Astrocyte (in vitro differentiated cells and primary cell): ENCODE data around the gene GBX1. TPM values are rescaled to one million over a fixed set of nuclear protein-coding genes. Genes with fewer than 3 reads are reported as not detected.

ENCODE experiments used
- DNase-seq: peaks from one replicate; pipeline ENCODE4 v3.0.0-alpha.2; 2010; ENCODE audit warnings: low read depth
- FAIRE-seq: peaks from 2 replicates; lab custom pipeline; 2011; peaks lifted over from hg19 to GRCh38; lab: Jason Lieb, UNC
- H2AFZ ChIP-seq: 2 replicates; pipeline ENCODE4 v1.6.0; 2012; ENCODE audit warnings: low read depth, low read length, inconsistent platforms
- H3K27ac ChIP-seq: 2 replicates; pipeline ENCODE4 v1.5.1; 2011; ENCODE audit warnings: low read depth, low read length, inconsistent platforms
- H3K27me3 ChIP-seq: 2 replicates; pipeline ENCODE4 v1.6.0; 2011; ENCODE audit warnings: low read length, inconsistent platforms; ENCODE audit not compliant: insufficient read depth
- H3K36me3 ChIP-seq: 2 replicates; pipeline ENCODE4 v1.5.1; 2011; ENCODE audit warnings: low read length, inconsistent platforms; ENCODE audit not compliant: insufficient read depth
- H3K4me1 ChIP-seq: 2 replicates; pipeline ENCODE4 v1.5.1; 2011; ENCODE audit warnings: low read length, inconsistent platforms; ENCODE audit not compliant: insufficient read depth
- H3K4me2 ChIP-seq: 2 replicates; pipeline ENCODE4 v1.6.0; 2012; ENCODE audit warnings: low read length, inconsistent platforms
- H3K4me3 ChIP-seq: 2 replicates; pipeline ENCODE4 v1.5.1; 2011; ENCODE audit warnings: low read depth, mild to moderate bottlenecking, low read length, inconsistent platforms; ENCODE audit not compliant: insufficient read depth
- H3K79me2 ChIP-seq: 2 replicates; pipeline ENCODE4 v1.6.0; 2012; ENCODE audit warnings: mild to moderate bottlenecking, low read length, inconsistent platforms; ENCODE audit not compliant: insufficient read depth
- H3K9ac ChIP-seq: 2 replicates; pipeline ENCODE4 v1.6.0; 2012; ENCODE audit warnings: mild to moderate bottlenecking, low read length, inconsistent platforms
- H3K9me3 ChIP-seq: 2 replicates; pipeline ENCODE4 v1.5.1; 2012; ENCODE audit warnings: low read depth, mild to moderate bottlenecking, low read length, inconsistent platforms; ENCODE audit not compliant: insufficient read depth
- H4K20me1 ChIP-seq: 2 replicates; pipeline ENCODE4 v1.6.0; 2012; ENCODE audit warnings: low read length, inconsistent platforms; ENCODE audit not compliant: insufficient read depth
- H3K27ac Mint-ChIP-seq: one replicate; pipeline ENCODE4 v1.8.0; 2021; ENCODE audit warnings: mild to moderate bottlenecking, mixed read lengths; ENCODE audit not compliant: unreplicated experiment
- H3K27me3 Mint-ChIP-seq: one replicate; pipeline ENCODE4 v1.8.0; 2021; ENCODE audit warnings: low read depth, mixed read lengths; ENCODE audit not compliant: unreplicated experiment
- H3K36me3 Mint-ChIP-seq: one replicate; pipeline ENCODE4 v1.8.0; 2021; ENCODE audit warnings: low read depth, mixed read lengths; ENCODE audit not compliant: unreplicated experiment
- H3K4me1 Mint-ChIP-seq: one replicate; pipeline ENCODE4 v1.8.0; 2021; ENCODE audit warnings: low read depth, mixed read lengths; ENCODE audit not compliant: unreplicated experiment
- H3K4me3 Mint-ChIP-seq: one replicate; pipeline ENCODE4 v1.8.0; 2021; ENCODE audit warnings: mild to moderate bottlenecking, moderate library complexity, mixed read lengths; ENCODE audit not compliant: unreplicated experiment
- H3K9me3 Mint-ChIP-seq: one replicate; pipeline ENCODE4 v1.8.0; 2021; ENCODE audit warnings: mild to moderate bottlenecking, mixed read lengths; ENCODE audit not compliant: unreplicated experiment
- CTCF ChIP-seq: IDR thresholded peaks from 2 replicates; pipeline ENCODE4 v1.5.1; 2011; ENCODE audit warnings: low read depth, mild to moderate bottlenecking, inconsistent platforms, low read length, moderate library complexity; ENCODE audit not compliant: insufficient read depth
- EZH2 ChIP-seq: IDR thresholded peaks from 2 replicates; pipeline ENCODE4 v1.6.1; 2012; ENCODE audit warnings: mild to moderate bottlenecking, low read length, inconsistent platforms; ENCODE audit not compliant: insufficient read depth
- total RNA-seq: library from RNA; stranded (reverse); gene quantifications from 2 replicates; pipeline ENCODE4 v1.2.1, GENCODE V29; 2021

Gene GBX1
- total RNA-seq, 1 donor from 2014 or later = not detected

GRCh38 chr7:151202836-151203235 lies 35.3 kb upstream of the GBX1 start:
- H3K27me3 ChIP-seq = peaks cover 22% of the 10 kb centered on the region
- Mint-ChIP-seq H3K4me1 (no peaks in the 10 kb centered on the region), H3K4me3 (no peak overlapping the region), H3K27ac (no peak overlapping the region), H3K9me3 (peaks cover 3% of the 10 kb centered on the region), H3K27me3 (peaks cover 59% of the 10 kb centered on the region), H3K36me3 (no peaks in the 10 kb centered on the region)
- no peak for FAIRE-seq
- no peak overlapping the region for H3K4me2 ChIP-seq
- H3K4me3 ChIP-seq = no peak overlapping the region
- TF ChIP-seq CTCF = no peak
- H3K9ac ChIP-seq = no peak overlapping the region
- no peaks in the 10 kb centered on the region for H3K9me3 ChIP-seq
- no peaks in the 10 kb centered on the region for H4K20me1 ChIP-seq
- H3K36me3 ChIP-seq = no peaks in the 10 kb centered on the region
- H2AFZ ChIP-seq = no peak overlapping the region
- H3K79me2 ChIP-seq = no peaks in the 10 kb centered on the region
- no peaks in the 10 kb centered on the region for H3K4me1 ChIP-seq
- no peak overlapping the region for H3K27ac ChIP-seq
- no peak for DNase-seq

- peaks cover 24% of the 10 kb centered on the region for H3K27me3 ChIP-seq
- peaks cover 3% of the 10 kb centered on the region for H3K9me3 Mint-ChIP-seq
- no peak overlapping the region for H3K4me3 Mint-ChIP-seq
- no peak overlapping the region for H3K4me2 ChIP-seq
- no peak overlapping the region for H3K4me3 ChIP-seq
- no peaks in the 10 kb centered on the region for H3K36me3 ChIP-seq
- no peak overlapping the region for H3K27ac Mint-ChIP-seq
- H4K20me1 ChIP-seq = no peaks in the 10 kb centered on the region
- no peak overlapping the region for H3K27ac ChIP-seq
- H3K4me1 Mint-ChIP-seq = no peaks in the 10 kb centered on the region
- no peak overlapping the region for H3K9ac ChIP-seq
- no peak overlapping the region for H2AFZ ChIP-seq
- no peaks in the 10 kb centered on the region for H3K36me3 Mint-ChIP-seq
- H3K4me1 ChIP-seq = no peaks in the 10 kb centered on the region
- H3K27me3 Mint-ChIP-seq = peaks cover 51% of the 10 kb centered on the region
- DNase-seq (no peak), FAIRE-seq (no peak)
- H3K9me3 ChIP-seq = no peaks in the 10 kb centered on the region
- TF ChIP-seq EZH2 = no peak
- no peak for TF ChIP-seq CTCF
- no peaks in the 10 kb centered on the region for H3K79me2 ChIP-seq
Measured at GRCh38 chr7:151201751-151202150, 34.3 kb upstream of the GBX1 start.

GRCh38 chr7:151201344-151201743 lies 33.9 kb upstream of the GBX1 start:
- Histone ChIP-seq H3K27me3 (peaks cover 28% of the 10 kb centered on the region), H3K9me3 (no peaks in the 10 kb centered on the region), H2AFZ (no peak overlapping the region), H3K27ac (no peak overlapping the region), H3K36me3 (no peaks in the 10 kb centered on the region), H3K9ac (no peak overlapping the region), H3K79me2 (no peaks in the 10 kb centered on the region), H3K4me1 (no peaks in the 10 kb centered on the region), H3K4me3 (no peak overlapping the region), H3K4me2 (no peak overlapping the region), H4K20me1 (no peaks in the 10 kb centered on the region)
- Mint-ChIP-seq H3K27me3 (peaks cover 47% of the 10 kb centered on the region), H3K9me3 (peaks cover 3% of the 10 kb centered on the region), H3K36me3 (no peaks in the 10 kb centered on the region), H3K4me3 (no peak overlapping the region), H3K4me1 (no peaks in the 10 kb centered on the region), H3K27ac (no peak overlapping the region)
- FAIRE-seq (no peak), DNase-seq (no peak)
- TF ChIP-seq EZH2 (no peak), CTCF (no peak)
